Gastrocnemius medialis (tissue), 4 donors: ENCODE data around the gene ZNF423.

Experiments used
- CTCF ChIP-seq, 5 experiments: fragments of 450-650 bp in 3 of 5; fragments of 200-600 bp in 2 of 5; sonication (generic) in 2 of 5; IDR thresholded peaks in 4 of 5; conservative IDR thresholded peaks in 1 of 5; 1 replicate in 4 of 5; 2 replicates in 1 of 5; pipeline ENCODE4 v1.5.1; 2016 to 2019; ENCODE audit warnings: antibody characterized with exemption in 5 of 5, mild to moderate bottlenecking in 3 of 5, moderate library complexity in 3 of 5
- POLR2A ChIP-seq, 2 donors: fragments of 450-650 bp; IDR thresholded peaks; one replicate each; pipeline ENCODE4 v1.6.1; 2017; ENCODE audit warnings: antibody characterized with exemption in 2 of 2, mild to moderate bottlenecking in 2 of 2, moderate library complexity in 2 of 2

- no peak for TF ChIP-seq CTCF (IDR thresholded peaks at IDR 0.05 in 4 of 5, conservative IDR thresholded peaks at IDR 0.05 in 1 of 5)
- TF ChIP-seq POLR2A (IDR thresholded peaks at IDR 0.05), result no peak
Measured at GRCh38 chr16:49712542-49712941, 143.4 kb downstream of the ZNF423 start.
